ENCODE measurements around the gene GIMAP7. TPM values are rescaled to one million over a fixed set of nuclear protein-coding genes. Genes with fewer than 3 reads are reported as not detected.
"Not testable (repeated sequence)": the region's sequence is repeated elsewhere in the genome, so short reads cannot be mapped to it uniquely, and the experiment has no call there.

GIMAP7 gene
- total RNA-seq, 1 experiment from 2014 or later, result not detected

DNA sequence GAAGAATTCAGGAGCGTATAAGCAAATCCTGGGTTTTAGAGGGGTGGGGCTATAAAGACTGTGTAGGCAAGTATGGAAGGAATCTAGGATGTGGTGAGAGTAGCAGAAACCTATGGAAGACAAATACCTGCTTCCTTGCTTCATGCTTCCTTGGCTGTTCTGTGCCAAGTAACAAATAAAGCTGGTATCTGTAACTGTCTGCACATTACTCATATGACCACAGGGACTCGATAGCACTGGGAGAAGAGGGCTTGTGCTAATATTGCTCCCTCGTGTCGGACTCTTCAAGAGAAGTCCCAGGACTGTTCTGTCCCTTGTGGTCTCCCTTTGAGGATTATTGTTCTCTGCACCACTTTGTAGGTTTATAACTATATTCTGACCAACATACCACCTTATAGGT is 11.5 kb upstream of the GIMAP7 start:
- no peak for DNase-seq (ENCODE audit: low read depth, low spot score)
- in situ Hi-C loops (cut with HindIII; ENCODE audit: low pct_unique_long_range_greater_than_20kb, low sequenced_read_pairs), result no loop called here

DNA sequence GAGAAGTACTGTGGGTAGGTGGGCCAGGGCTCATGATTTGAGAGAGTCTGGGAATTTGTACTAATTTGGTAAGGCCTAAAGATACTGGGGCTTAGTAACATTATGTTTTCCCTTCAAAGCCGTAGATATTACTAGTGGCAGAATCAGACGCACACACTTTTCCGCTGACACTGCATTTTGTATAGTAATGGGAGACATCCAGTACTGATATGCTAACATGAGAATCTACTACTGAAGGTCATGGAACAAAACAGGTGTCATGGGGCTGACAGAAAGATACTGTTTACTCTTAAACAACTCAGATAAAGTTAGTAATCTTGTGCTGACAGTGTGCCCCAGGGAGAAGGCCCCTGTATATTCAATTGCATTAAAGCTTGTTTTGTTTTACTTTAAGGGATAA is 11.1 kb upstream of the GIMAP7 start:
- DNase-seq (ENCODE audit: low read depth, low spot score), result no peak
- in situ Hi-C loops (cut with HindIII; ENCODE audit: low pct_unique_long_range_greater_than_20kb, low sequenced_read_pairs), result no loop called here

DNA sequence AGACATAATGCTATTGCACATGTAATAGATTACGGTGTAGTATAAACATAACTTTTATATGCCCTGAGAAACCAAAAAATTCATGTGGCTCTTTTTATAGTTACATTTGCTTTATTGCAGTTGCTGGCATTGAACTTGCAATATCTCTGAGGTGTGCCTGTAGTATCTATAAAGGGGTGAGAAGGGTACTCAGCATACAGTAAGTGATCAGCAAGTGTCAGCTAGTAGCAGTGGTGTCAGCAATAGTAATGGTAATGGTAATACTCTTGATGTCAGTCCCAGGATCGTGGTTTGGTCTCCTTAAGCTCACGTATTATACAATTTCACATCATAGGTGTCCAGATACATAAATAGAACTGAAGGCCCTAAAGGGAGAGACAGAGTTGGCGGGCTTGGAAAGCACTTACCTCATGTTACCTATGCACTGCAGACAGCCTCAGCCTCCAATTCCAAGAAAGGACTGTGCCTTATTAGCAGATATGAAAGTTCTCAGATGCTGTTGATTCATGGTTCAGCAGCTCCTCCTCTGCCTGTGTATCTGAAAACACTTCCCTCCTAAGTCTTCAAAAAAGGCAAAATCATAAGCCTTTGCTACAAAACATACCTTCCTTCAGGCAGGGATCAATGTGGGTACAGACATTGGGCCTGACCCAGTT is 6.6 kb upstream of the GIMAP7 start:
- no peak for DNase-seq (ENCODE audit: low read depth, low spot score)
- in situ Hi-C loops (cut with HindIII; ENCODE audit: low pct_unique_long_range_greater_than_20kb, low sequenced_read_pairs), result no loop called here

DNA sequence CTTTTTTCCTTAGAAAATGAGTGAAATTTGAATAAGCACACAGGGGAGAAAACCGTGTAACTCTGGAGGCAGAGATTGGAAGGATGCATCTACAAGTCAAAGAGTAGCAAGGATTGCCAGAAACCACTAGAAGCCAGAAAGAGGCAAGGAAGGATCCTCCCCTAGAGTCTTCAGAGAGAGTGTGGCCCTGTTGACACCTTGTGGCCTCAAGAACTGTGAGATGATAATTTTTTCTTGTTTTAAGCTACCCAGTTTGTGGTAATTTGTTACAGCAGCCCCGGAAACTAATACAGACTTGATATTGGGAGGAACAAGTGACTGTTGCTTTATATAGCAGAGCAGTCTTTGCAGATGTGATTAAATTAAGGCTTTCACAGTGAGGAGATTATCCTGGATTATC is 3.6 kb upstream of the GIMAP7 start:
- no peak for DNase-seq (ENCODE audit: low read depth, low spot score)
- in situ Hi-C loops (cut with HindIII; ENCODE audit: low pct_unique_long_range_greater_than_20kb, low sequenced_read_pairs), result no loop called here

DNA sequence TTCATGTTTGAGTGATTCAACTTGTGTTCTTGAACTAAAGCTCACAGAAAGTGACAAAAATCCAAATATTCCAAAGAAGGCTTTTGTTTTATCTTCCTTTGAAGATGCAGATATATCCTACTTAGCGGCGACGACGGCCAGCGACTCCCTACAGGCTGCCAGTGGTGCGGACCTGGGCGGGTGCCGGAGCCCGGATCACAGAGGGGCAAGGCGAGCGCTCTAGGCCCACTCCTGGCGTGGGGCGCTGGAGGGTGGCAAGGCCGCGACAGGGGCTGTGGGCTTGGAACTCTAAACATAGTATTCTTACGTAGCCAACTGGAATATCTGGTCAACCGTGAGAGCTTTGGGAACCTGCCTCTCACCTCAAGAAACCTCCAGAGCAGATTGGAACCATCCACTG is 914 bp upstream of the GIMAP7 start:
- in situ Hi-C loops (cut with HindIII; ENCODE audit: low pct_unique_long_range_greater_than_20kb, low sequenced_read_pairs), result no loop called here
- DNase-seq (ENCODE audit: low read depth, low spot score), result no peak

DNA sequence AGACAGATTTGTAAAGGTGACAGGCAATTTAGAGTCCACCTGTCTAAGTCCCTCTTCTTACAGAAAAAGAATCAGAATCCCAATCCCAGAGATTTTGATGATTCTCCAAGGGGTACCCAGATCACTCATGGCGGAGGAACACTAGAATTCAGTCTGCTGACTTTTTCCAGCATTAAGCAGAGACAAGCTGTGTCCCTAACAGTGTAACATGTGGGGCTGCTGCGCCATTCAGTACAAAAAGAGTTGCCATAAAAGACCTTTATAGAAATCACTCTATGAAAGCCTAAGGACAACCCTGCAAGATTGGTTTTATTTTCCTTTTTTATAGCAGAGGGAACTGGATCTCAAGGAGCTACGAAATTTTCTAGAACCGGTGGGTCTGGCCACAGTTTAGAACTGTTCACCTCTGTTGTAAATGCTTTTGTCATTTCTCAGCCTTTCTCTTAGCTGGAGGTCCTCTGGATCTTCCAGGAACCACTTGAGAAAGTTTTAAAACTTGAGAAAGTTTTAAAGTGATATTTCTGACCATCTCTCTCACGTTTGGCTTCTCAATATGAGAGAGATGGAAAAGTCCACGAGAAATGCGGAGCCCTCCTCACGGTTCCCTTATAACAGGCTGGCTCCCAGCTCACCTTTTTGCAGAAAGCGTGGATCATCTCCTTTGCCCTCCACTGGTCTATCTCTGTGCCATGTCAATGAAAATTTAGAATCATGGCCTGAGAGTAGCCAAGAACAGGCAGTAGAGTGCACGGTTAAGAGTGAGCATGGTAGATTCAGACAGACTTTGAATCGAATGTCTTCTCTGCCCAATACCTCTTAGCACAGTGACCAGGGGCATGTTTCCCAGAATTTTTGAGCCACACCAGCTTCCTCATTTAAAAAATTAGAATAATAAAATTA is 826 bp downstream of the GIMAP7 start:
- in situ Hi-C loops (cut with HindIII; ENCODE audit: low pct_unique_long_range_greater_than_20kb, low sequenced_read_pairs), result no loop called here
- DNase-seq (ENCODE audit: low read depth, low spot score), result no peak

DNA sequence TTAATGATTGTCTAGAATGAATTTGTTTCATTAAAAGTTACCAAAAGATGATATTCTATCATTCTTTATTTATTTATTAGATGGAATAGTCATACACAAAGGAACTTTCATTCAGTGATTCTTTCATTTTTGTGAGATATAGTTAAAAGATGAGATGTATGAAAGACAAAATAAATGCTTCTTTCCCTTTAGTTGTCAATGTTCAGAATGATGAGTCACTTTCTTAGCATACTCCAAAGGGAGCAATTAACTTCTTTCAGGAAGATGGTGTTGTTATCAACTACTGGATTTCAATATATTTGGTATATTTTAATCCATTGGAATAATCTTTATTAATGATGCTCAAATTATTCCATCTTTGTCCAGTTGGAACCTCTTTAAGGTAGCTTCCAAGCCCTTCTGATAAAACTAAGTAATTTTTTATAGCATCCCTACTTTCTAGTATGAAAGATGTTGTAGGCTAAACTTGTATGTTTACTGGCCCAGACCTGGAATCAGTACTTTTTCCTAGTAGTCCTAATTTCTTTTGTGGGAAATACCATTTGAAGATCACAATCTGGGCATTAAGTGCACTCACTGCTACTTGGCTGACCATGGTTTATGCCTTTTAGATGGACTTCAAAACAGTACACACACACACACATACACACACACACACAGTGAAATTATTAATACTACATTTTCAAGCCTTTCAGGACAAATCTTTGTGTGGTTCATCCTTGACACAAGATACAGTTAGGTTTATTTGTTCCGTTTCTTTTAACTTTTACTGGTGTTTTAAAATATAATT is 2.5 kb downstream of the GIMAP7 start:
- no peak for DNase-seq (ENCODE audit: low read depth, low spot score)
- in situ Hi-C loops (cut with HindIII; ENCODE audit: low pct_unique_long_range_greater_than_20kb, low sequenced_read_pairs), result no loop called here

DNA sequence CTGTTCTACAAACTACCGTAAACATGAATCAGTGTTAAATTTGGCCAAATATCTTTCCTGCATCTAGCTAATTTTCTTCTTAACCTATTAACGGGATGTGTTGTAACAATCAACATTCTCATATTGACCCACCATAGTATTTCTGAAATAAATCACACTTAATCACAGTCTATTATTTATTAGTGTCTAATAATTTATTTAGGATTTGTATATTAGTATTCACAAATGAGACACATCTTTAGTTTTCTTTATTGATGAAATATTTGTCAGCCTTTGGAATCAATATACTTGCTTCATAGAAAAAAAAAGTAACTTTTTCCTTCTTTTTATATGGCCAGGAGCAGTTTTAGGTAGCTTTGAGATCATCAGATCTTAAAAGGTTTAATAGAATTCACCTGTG is 4.6 kb downstream of the GIMAP7 start:
- no peak for DNase-seq (ENCODE audit: low read depth, low spot score)
- in situ Hi-C loops (cut with HindIII; ENCODE audit: low pct_unique_long_range_greater_than_20kb, low sequenced_read_pairs), result no loop called here

DNA sequence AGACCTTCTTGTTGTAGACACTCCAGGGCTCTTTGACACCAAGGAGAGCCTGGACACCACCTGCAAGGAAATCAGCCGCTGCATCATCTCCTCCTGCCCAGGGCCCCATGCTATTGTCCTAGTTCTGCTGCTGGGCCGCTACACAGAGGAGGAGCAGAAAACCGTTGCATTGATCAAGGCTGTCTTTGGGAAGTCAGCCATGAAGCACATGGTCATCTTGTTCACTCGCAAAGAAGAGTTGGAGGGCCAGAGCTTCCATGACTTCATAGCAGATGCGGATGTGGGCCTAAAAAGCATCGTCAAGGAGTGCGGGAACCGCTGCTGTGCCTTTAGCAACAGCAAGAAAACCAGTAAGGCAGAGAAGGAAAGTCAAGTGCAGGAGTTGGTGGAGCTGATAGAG is 5.5 kb downstream of the GIMAP7 start:
- no peak for DNase-seq (ENCODE audit: low read depth, low spot score)
- in situ Hi-C loops (cut with HindIII; ENCODE audit: low pct_unique_long_range_greater_than_20kb, low sequenced_read_pairs), result no loop called here

DNA sequence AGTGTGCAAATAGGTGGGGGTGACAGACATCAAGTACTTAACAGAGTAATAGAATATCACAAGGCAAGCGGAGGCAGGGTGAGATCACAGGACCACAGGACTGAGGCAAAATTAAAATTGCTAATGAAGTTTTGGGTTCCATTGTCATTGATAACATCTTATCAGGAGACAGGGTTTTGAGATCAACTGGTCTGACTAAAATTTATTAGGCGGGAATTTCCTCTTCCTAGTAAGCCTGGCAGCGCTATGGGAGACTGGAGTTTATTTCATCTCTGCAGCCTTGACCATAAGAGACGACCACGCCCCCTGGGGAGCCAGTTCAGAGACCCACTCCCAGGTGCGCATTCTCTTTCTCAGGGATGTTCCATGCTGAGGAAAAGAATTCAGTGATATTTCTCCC is 8.3 kb downstream of the GIMAP7 start:
- in situ Hi-C loops (cut with HindIII; ENCODE audit: low pct_unique_long_range_greater_than_20kb, low sequenced_read_pairs), result not testable (repeated sequence)

DNA sequence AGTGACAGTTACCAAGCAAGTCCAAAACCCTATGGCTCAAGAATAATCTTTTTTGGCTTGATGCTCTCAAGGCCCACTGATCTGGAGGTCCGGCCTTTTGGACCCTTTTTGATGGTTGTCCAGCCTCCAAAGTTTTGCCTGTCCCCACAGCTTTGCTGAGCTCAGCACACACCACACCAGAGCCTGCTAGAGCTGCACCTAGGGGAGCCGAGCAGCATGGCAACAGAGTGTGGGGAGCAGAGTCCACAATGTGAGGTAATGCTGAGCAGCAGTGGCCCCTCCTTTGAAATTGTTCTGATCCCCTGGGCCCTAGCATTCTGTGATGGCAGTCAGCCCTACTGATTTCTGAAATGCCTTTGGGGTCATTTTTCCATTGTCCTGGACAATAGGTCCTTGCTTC is 9.3 kb downstream of the GIMAP7 start:
- in situ Hi-C loops (cut with HindIII; ENCODE audit: low pct_unique_long_range_greater_than_20kb, low sequenced_read_pairs), result no loop called here
- no peak for DNase-seq (ENCODE audit: low read depth, low spot score)

More for the DNA sequence above, 8.3 kb downstream of the GIMAP7 start:
- not testable (repeated sequence) for DNase-seq (ENCODE audit: low read depth, low spot score)

DNA sequence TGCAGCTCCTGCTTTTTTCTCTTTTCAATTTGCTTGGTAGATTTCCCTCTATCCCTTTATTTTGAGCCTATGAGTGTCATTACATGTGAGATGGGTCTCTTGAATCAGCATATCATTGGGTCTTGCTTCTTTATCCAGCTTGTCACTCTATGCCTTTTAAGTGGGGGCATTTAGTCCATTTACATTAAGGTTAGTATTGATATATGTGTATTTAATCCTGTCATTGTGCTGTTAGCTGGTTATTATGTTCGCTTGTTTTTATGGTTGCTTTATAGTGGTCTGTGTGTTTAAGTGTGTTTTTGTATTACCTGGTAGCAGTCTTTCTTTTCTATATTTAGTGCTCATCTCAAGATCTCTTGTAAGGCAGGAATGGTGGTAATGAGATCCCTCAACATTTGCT is 17.0 kb downstream of the GIMAP7 start:
- in situ Hi-C loops (cut with HindIII; ENCODE audit: low pct_unique_long_range_greater_than_20kb, low sequenced_read_pairs), result no loop called here
- DNase-seq (ENCODE audit: low read depth, low spot score), result no peak

DNA sequence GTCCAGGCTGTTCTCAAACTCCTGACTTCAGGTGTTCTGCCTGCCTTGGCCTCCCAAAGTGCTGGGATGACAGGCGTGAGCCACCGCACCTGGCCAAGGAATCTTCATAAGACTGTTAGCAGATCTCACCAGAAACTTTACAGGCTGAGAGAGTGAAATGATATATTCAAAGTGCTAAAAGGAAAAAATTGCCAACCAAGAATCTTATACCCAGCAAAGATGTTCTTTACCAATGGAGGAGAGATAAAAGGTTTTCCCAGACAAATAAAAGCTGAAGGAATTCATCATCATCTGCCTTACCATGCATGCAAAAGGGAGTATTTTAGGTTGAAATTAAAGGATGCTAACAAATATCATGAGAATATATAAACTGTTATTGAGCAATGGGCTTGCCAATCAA is 23.6 kb downstream of the GIMAP7 start:
- DNase-seq (ENCODE audit: low read depth, low spot score), result no peak
- in situ Hi-C loops (cut with HindIII; ENCODE audit: low pct_unique_long_range_greater_than_20kb, low sequenced_read_pairs), result no loop called here

DNA sequence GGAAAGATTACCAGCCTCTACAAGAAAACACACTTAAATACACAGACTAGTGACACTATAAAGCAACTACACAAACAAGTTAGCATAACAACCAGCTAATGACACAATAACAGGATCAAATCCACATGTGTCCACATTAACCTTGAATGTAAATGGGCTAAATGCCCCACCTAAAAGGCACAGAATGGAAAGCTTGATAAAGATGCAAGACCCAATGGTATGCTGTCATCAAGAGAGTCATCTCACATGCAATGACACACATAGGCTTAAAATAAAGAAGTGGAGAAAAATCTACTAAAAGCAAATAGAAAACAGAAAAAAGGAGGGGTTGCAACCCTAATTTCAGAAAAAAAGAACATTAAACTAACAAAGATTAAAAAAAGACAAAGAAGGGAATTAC is 38.5 kb downstream of the GIMAP7 start:
- in situ Hi-C loops (cut with HindIII; ENCODE audit: low pct_unique_long_range_greater_than_20kb, low sequenced_read_pairs), result no loop called here
- DNase-seq (ENCODE audit: low read depth, low spot score), result no peak

DNA sequence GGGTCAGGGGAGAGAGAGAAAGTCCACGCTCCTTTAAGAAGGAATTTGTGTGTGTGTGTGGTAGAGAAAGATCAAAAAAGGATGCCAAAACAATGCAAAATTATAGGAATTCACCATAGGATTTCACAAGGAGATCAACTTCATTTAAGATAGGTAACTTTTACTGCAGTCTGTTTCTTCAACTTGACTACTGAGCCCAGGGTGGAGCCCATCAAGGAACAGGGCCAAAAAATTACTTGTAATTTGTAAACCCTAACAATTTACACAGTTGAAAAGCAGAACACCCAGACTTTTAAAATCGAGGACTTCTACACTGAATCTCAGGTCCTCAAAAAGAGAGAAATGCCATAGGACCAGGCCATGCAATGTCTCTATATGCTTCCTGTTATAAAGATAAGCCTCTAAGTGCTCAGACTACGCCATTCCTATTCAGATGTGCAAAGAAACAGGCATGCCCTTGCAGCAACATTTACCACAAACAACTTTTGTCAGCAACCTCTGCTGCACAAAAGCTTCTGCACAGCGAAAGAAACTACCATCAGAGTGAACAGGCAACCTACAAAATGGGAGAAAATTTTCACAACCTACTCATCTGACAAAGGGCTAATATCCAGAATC is 42.0 kb downstream of the GIMAP7 start:
- no peak for DNase-seq (ENCODE audit: low read depth, low spot score)
- in situ Hi-C loops (cut with HindIII; ENCODE audit: low pct_unique_long_range_greater_than_20kb, low sequenced_read_pairs), result no loop called here

DNA sequence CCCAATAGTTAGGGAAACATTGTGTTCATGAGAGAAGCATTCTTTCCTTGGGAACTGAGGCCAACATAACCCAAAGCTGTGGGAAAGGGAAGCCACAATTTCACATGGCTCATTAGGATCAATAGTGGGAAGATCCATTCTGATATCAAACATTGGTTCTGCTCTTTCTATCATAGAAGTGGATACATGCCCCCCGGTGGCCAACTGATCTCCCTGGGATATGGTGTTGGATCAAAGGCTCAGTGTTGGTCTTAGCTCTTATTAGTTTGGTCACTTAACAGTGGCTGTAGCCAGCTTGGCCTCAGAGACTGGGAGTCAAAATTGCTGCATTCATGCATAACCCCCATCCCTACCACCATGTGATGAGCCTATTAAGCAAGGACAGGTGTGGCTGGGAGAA is 45.8 kb downstream of the GIMAP7 start:
- no peak for DNase-seq (ENCODE audit: low read depth, low spot score)
- in situ Hi-C loops (cut with HindIII; ENCODE audit: low pct_unique_long_range_greater_than_20kb, low sequenced_read_pairs), result no loop called here

DNA sequence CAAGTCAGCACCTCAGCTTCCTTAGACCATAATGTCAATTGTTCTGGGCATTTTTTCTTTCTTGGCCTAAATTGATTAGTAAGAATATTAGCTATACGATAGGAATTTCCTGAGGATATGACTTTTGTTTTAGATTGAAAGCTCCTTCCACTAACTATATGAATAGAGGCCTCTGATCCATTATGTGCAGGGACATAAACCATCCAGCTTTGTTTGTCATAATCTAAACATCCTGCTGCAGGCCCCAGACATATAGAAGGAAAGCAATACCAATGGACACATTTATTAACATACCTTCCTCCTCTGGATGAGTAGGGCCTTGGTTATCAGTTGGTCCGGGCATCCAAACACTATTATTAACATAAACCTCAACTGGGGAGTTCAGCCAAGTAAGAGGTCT is 48.2 kb downstream of the GIMAP7 start:
- in situ Hi-C loops (cut with HindIII; ENCODE audit: low pct_unique_long_range_greater_than_20kb, low sequenced_read_pairs), result no loop called here
- no peak for DNase-seq (ENCODE audit: low read depth, low spot score)

DNA sequence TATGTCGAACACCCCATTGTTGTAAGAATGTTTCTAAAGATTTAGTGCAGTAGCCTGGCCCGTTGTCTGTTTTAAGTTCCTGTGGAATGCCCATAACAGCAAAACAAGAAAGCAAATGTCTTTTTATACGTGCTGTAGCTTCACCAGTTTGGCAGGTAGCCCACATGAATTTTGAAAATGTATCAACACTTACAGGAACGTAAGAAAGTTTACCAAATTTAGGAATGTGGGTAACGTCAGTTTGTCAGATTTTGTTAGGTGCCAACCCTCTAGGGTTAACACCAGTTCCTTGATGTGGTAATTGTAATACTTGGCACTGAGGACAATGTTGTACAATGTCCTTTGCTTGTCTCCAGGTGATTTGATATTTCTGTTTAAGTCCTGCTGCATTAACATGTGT is 49.3 kb downstream of the GIMAP7 start:
- no peak for DNase-seq (ENCODE audit: low read depth, low spot score)
- in situ Hi-C loops (cut with HindIII; ENCODE audit: low pct_unique_long_range_greater_than_20kb, low sequenced_read_pairs), result no loop called here

Measured in SK-MEL-5 (cell line).